Peyer's patch (tissue), 4 donors: Measurements from ENCODE around the gene THOC6. TPM values are rescaled to one million over a fixed set of nuclear protein-coding genes. Genes with fewer than 3 reads are reported as not detected.

Experiments used
- small RNA-seq, 2 donors: library from RNA; depleted of rRNA; stranded (forward); fragments of <200 nt; gene quantifications; one replicate each; pipeline ENCODE3, GENCODE V24; 2016
- total RNA-seq, 4 donors: library from RNA; depleted of rRNA; stranded (reverse); fragments of >200 nt; gene quantifications; one replicate each; pipeline ENCODE4 v1.1.0, GENCODE V29; 2016

Gene THOC6
- total RNA-seq, 4 donors from 2014 or later = 9.6 to 64.4 (median 27.1) TPM

Small RNA genes within 50 kb of the gene (small RNA-seq; reads per million reads assigned to genes)
- gene LINC00514 = 0 reads per million in 2 donors

Other genes starting within 250 kb of the THOC6 start
- gene ELOB, start 246.8 kb upstream of the THOC6 start, total RNA-seq = 100 to 1,000 TPM in 3 of 4 donors, 10 to 100 TPM in 1; 66.8 to 243 (median 220) TPM
- gene PRSS33, start 236.5 kb upstream of the THOC6 start, total RNA-seq = not detected
- not detected for gene PRSS41, start 225.6 kb upstream of the THOC6 start, total RNA-seq
- gene PRSS21, start 206.8 kb upstream of the THOC6 start, total RNA-seq = under 1 TPM in 1 of 4 donors, not detected in 3; 0.88 TPM
- 10 to 100 TPM in 1 of 4 donors, 1 to 10 TPM in 3; 2.5 to 13.0 (median 5.5) TPM for gene ZG16B, start 193.7 kb upstream of the THOC6 start, total RNA-seq
- 1 to 10 TPM in 3 of 4 donors, not detected in 1; 1.4 to 1.9 (median 1.8) TPM for gene PRSS22, start 165.9 kb upstream of the THOC6 start, total RNA-seq
- gene FLYWCH2, start 140.8 kb upstream of the THOC6 start, total RNA-seq = 10 to 100 TPM; 40.8 to 61.3 (median 53.1) TPM
- 10 to 100 TPM; 30.1 to 67.4 (median 46.8) TPM for gene FLYWCH1, start 112.1 kb upstream of the THOC6 start, total RNA-seq
- 1 to 10 TPM in 1 of 4 donors, under 1 TPM in 1, not detected in 2; 0.40 to 1.6 TPM for gene KREMEN2, start 59.8 kb upstream of the THOC6 start, total RNA-seq
- gene PAQR4, start 54.7 kb upstream of the THOC6 start, total RNA-seq = 10 to 100 TPM in 1 of 4 donors, 1 to 10 TPM in 3; 6.3 to 13.2 (median 9.2) TPM
- gene PKMYT1, start 43.6 kb upstream of the THOC6 start, total RNA-seq = 10 to 100 TPM in 1 of 4 donors, 1 to 10 TPM in 3; 4.3 to 23.9 (median 6.0) TPM
- gene CLDN9, start 11.1 kb upstream of the THOC6 start, total RNA-seq = 1 to 10 TPM in 3 of 4 donors, under 1 TPM in 1; 0.76 to 2.5 (median 1.2) TPM
- not detected for gene CLDN6, start 5.9 kb upstream of the THOC6 start, total RNA-seq
- gene TNFRSF12A, start 3.7 kb upstream of the THOC6 start, total RNA-seq = 10 to 100 TPM in 3 of 4 donors, 1 to 10 TPM in 1; 4.1 to 56.4 (median 39.8) TPM
- gene HCFC1R1, start 93 bp upstream of the THOC6 start, total RNA-seq = 10 to 100 TPM; 14.0 to 38.0 (median 34.1) TPM
- 100 to 1,000 TPM in 2 of 4 donors, 10 to 100 TPM in 2; 44.6 to 126 (median 93.8) TPM for gene BICDL2, start 12.9 kb downstream of the THOC6 start, total RNA-seq
- gene MMP25, start 22.5 kb downstream of the THOC6 start, total RNA-seq = 1 to 10 TPM in 3 of 4 donors, not detected in 1; 1.4 to 3.3 (median 2.4) TPM
- gene IL32, start 41.6 kb downstream of the THOC6 start, total RNA-seq = 100 to 1,000 TPM in 3 of 4 donors, 10 to 100 TPM in 1; 93.3 to 676 (median 590) TPM
- gene ZSCAN10, start 75.3 kb downstream of the THOC6 start, total RNA-seq = not detected
- 10 to 100 TPM in 3 of 4 donors, 1 to 10 TPM in 1; 5.0 to 24.6 (median 16.2) TPM for gene ZNF205, start 88.6 kb downstream of the THOC6 start, total RNA-seq
- 10 to 100 TPM; 14.9 to 40.6 (median 18.4) TPM for gene ZNF213, start 111.0 kb downstream of the THOC6 start, total RNA-seq
- gene OR1F1, start 164.2 kb downstream of the THOC6 start, total RNA-seq = not detected
- gene ZNF200, start 211.1 kb downstream of the THOC6 start, total RNA-seq = 10 to 100 TPM in 2 of 4 donors, 1 to 10 TPM in 2; 8.6 to 13.0 (median 10.0) TPM
- gene MEFV, start 232.6 kb downstream of the THOC6 start, total RNA-seq = 1 to 10 TPM; 1.2 to 6.6 (median 2.2) TPM